GM21576 (cell line): ENCODE measurements around the gene C4BPB.
"Not testable (repeated sequence)": the region's sequence is repeated elsewhere in the genome, so short reads cannot be mapped to it uniquely, and the experiment has no call there.

Experiments
- ATAC-seq: cut with Tn5 transposase; IDR thresholded peaks from one replicate; pipeline ENCODE4 v1.9.1; 2021; ENCODE audit warnings: mild to moderate bottlenecking, moderate library complexity; ENCODE audit not compliant: unreplicated experiment

C4BPB gene

GRCh38 chr1:207088701-207089626, at the start of gene C4BPB:
C4BPB (plus strand) TSS chr1:207088860; CDS start chr1:207089532, 672 bp downstream.
- ATAC-seq = no peak

GRCh38 chr1:207039380-207040180, 49.1 kb upstream of the C4BPB start:
- no peak for ATAC-seq

GRCh38 chr1:207040181-207040533, 48.5 kb upstream of the C4BPB start:
- no peak for ATAC-seq

- not testable (repeated sequence) for ATAC-seq
Observed at GRCh38 chr1:207041397-207041796, 47.3 kb upstream of the C4BPB start.

GRCh38 chr1:207045453-207045852, 43.2 kb upstream of the C4BPB start:
- ATAC-seq = no peak

- no peak for ATAC-seq
Observed at GRCh38 chr1:207047505-207047904, 41.2 kb upstream of the C4BPB start.

- no peak for ATAC-seq
Observed at GRCh38 chr1:207048041-207048440, 40.6 kb upstream of the C4BPB start.

GRCh38 chr1:207049054-207049453, 39.6 kb upstream of the C4BPB start:
- no peak for ATAC-seq

GRCh38 chr1:207049514-207049913, 39.1 kb upstream of the C4BPB start:
- ATAC-seq = no peak

GRCh38 chr1:207049974-207050391, 38.7 kb upstream of the C4BPB start:
- peak; percentile 42 for ATAC-seq

- ATAC-seq = peak; percentile 51
Observed at GRCh38 chr1:207050480-207051190, 38.0 kb upstream of the C4BPB start.

- ATAC-seq = no peak
Observed at GRCh38 chr1:207051191-207051943, 37.3 kb upstream of the C4BPB start, which contains the start of gene YOD1. YOD1 (minus strand) TSS chr1:207051208; CDS start chr1:207051030, 178 bp downstream.

GRCh38 chr1:207052911-207053769, 35.5 kb upstream of the C4BPB start, which contains the start of gene PFKFB2:
PFKFB2 (plus strand) TSS chr1:207053275; CDS start chr1:207054718, 1,443 bp downstream.
- peak; percentile 72 for ATAC-seq

- no peak for ATAC-seq
Observed at GRCh38 chr1:207054491-207054890, 34.2 kb upstream of the C4BPB start.

GRCh38 chr1:207055386-207056001, 33.2 kb upstream of the C4BPB start:
- no peak for ATAC-seq

- no peak for ATAC-seq
Observed at GRCh38 chr1:207056673-207057072, 32.0 kb upstream of the C4BPB start.

- ATAC-seq = no peak
Observed at GRCh38 chr1:207058252-207058651, 30.4 kb upstream of the C4BPB start.

GRCh38 chr1:207058878-207059867, 29.5 kb upstream of the C4BPB start:
- ATAC-seq = no peak
